GM12878 (cell line): ENCODE measurements around the gene ZNF124. TPM values are rescaled to one million over a fixed set of nuclear protein-coding genes. Genes with fewer than 3 reads are reported as not detected.

Experiments
- ATAC-seq: fragments of 200-7000 bp; cut with Tn5 transposase; 3 replicates; pipeline ENCODE4 v1.9.1; 2020; ENCODE audit warnings: mild to moderate bottlenecking, moderate library complexity
- BruUV-seq: library from RNA; stranded (reverse); fragments of 400-500 nt; replicated peaks from 2 replicates; lab custom pipeline; 2021; lab: Mats Ljungman, UMichigan
- CTCF ChIA-PET: fragments of 300-600 bp; sonication (Branson Sonifier 250); formaldehyde crosslinking; extraction: SDS; loops from one replicate; lab custom pipeline; 2021; ENCODE audit warnings: inconsistent platforms; lab: Yijun Ruan, JAX
- POLR2A ChIA-PET: fragments of 350-600 bp; formaldehyde crosslinking; extraction: SDS; loops from one replicate; lab custom pipeline; 2021; ENCODE audit warnings: inconsistent platforms; lab: Charles Lee
- RAD21 ChIA-PET: fragments of 300-600 bp; sonication (Branson Sonifier 250); formaldehyde crosslinking; loops from one replicate; lab custom pipeline; 2023; ENCODE audit warnings: antibody characterized with exemption; ENCODE audit not compliant: unreplicated experiment; lab: Charles Lee
- SMC1A ChIA-PET: fragments of 300-600 bp; sonication (Branson Sonifier 250); formaldehyde crosslinking; loops from one replicate; lab custom pipeline; 2023; ENCODE audit not compliant: unreplicated experiment, uncharacterized antibody; lab: Charles Lee
- DNase-seq: peaks from one replicate; pipeline ENCODE4 v3.0.0-alpha.2; 2011; ENCODE audit warnings: low read depth, low spot score
- FAIRE-seq: peaks from 3 replicates; lab custom pipeline; 2011; peaks lifted over from hg19 to GRCh38; lab: Jason Lieb, UNC
- H2AFZ ChIP-seq: 2 replicates; pipeline ENCODE4 v1.6.0; 2011; ENCODE audit warnings: low read depth, low read length, control low read depth; ENCODE audit not compliant: control insufficient read depth
- H3K27ac ChIP-seq: 2 replicates; pipeline ENCODE4 v1.5.1; 2011; ENCODE audit warnings: control low read depth; ENCODE audit not compliant: control insufficient read depth, insufficient read depth
- H3K27me3 ChIP-seq, 2 experiments: replicated peaks in 1 of 2; 2 replicates each; pipeline versions ENCODE4 v1.6.0 to v1.6.1; 2011; ENCODE audit warnings: low read length in 1 of 2; ENCODE audit not compliant: control insufficient read depth in 2 of 2, insufficient read depth in 2 of 2
- H3K36me3 ChIP-seq, 2 experiments: 2 replicates each; pipeline ENCODE4 v1.5.1; 2011; ENCODE audit warnings: low read length in 1 of 2; ENCODE audit not compliant: control insufficient read depth in 2 of 2, insufficient read depth in 2 of 2
- H3K4me1 ChIP-seq: 2 replicates; pipeline ENCODE4 v1.6.1; 2011; ENCODE audit warnings: mild to moderate bottlenecking, low read length, moderate library complexity, mixed read lengths; ENCODE audit not compliant: control insufficient read depth, insufficient read depth
- H3K4me2 ChIP-seq: 2 replicates; pipeline ENCODE4 v1.6.0; 2011; ENCODE audit warnings: control low read depth; ENCODE audit not compliant: control insufficient read depth, insufficient read depth
- H3K4me3 ChIP-seq: fragments of 200-600 bp; sonication (generic); 2 replicates; pipeline ENCODE4 v1.5.1; 2016
- H3K79me2 ChIP-seq: 2 replicates; pipeline ENCODE4 v1.6.0; 2011; ENCODE audit warnings: low read length; ENCODE audit not compliant: control insufficient read depth, insufficient read depth
- H3K9ac ChIP-seq: 2 replicates; pipeline ENCODE4 v1.8.0; 2011; ENCODE audit warnings: low read length, control low read depth, mixed read lengths; ENCODE audit not compliant: control insufficient read depth, insufficient read depth
- H3K9me3 ChIP-seq: replicated peaks from 3 replicates; pipeline ENCODE4 v1.5.1; 2011; ENCODE audit warnings: mild to moderate bottlenecking, low read length; ENCODE audit not compliant: control insufficient read depth, insufficient read depth
- H4K20me1 ChIP-seq: 2 replicates; pipeline ENCODE4 v1.6.0; 2011; ENCODE audit not compliant: control insufficient read depth, insufficient read depth
- ATF3 ChIP-seq: IDR thresholded peaks from 2 replicates; pipeline ENCODE4 v1.6.1; 2011; ENCODE audit warnings: low read depth, mild to moderate bottlenecking, low read length, moderate library complexity, borderline replicate concordance; ENCODE audit errors: extremely low read depth
- BCL11A ChIP-seq: IDR thresholded peaks from 2 replicates; pipeline ENCODE4 v1.6.1; 2011; ENCODE audit warnings: low read depth, low read length
- CREB1 ChIP-seq: IDR thresholded peaks from 2 replicates; pipeline ENCODE4 v1.6.1; 2012; ENCODE audit warnings: low read depth, mild to moderate bottlenecking, inconsistent platforms
- DPF2 ChIP-seq: fragments of 450-650 bp; IDR thresholded peaks from 2 replicates; pipeline ENCODE4 v1.6.1; 2017; ENCODE audit warnings: mild to moderate bottlenecking
- FOXM1 ChIP-seq: IDR thresholded peaks from 2 replicates; pipeline ENCODE4 v1.6.1; 2012; ENCODE audit warnings: low read depth, mild to moderate bottlenecking, inconsistent platforms, low read length, moderate library complexity
- GATAD2B ChIP-seq: fragments of 450-650 bp; conservative IDR thresholded peaks from 2 replicates; pipeline ENCODE4 v1.6.1; 2017; ENCODE audit warnings: low read depth, mild to moderate bottlenecking, moderate library complexity
- HCFC1 ChIP-seq: fragments of 150-350 bp; IDR thresholded peaks from 2 replicates; pipeline ENCODE4 v1.6.1; 2014; ENCODE audit warnings: low read length
- NFYB ChIP-seq: IDR thresholded peaks from 2 replicates; pipeline ENCODE4 v1.6.1; 2011; ENCODE audit warnings: low read depth, mild to moderate bottlenecking, low read length, improper control_type of control experiment, moderate library complexity; ENCODE audit not compliant: insufficient read depth
- NRF1 ChIP-seq: conservative IDR thresholded peaks from 2 replicates; pipeline ENCODE4 v1.6.1; 2011; ENCODE audit warnings: mild to moderate bottlenecking, low read depth, low read length, improper control_type of control experiment
- PML ChIP-seq: IDR thresholded peaks from 2 replicates; pipeline ENCODE4 v1.6.1; 2012; ENCODE audit warnings: low read length, inconsistent platforms
- POLR2A ChIP-seq: IDR thresholded peaks from 2 replicates; pipeline ENCODE4 v1.6.1; 2011; ENCODE audit warnings: low read depth, mild to moderate bottlenecking, low read length
- POLR2AphosphoS5 ChIP-seq: IDR thresholded peaks from 2 replicates; pipeline ENCODE4 v1.6.1; 2011; ENCODE audit warnings: mild to moderate bottlenecking, low read length, inconsistent platforms
- RB1 ChIP-seq: fragments of 450-650 bp; formaldehyde crosslinking; IDR thresholded peaks from 2 replicates; pipeline ENCODE4 v1.6.1; 2017; ENCODE audit warnings: mild to moderate bottlenecking, borderline replicate concordance
- SKIL ChIP-seq: fragments of 450-650 bp; IDR thresholded peaks from 2 replicates; pipeline ENCODE4 v1.6.1; 2017; ENCODE audit warnings: mild to moderate bottlenecking, low read depth, inconsistent platforms; ENCODE audit not compliant: poor library complexity, severe bottlenecking
- SP1 ChIP-seq: IDR thresholded peaks from one replicate; pipeline ENCODE4 v1.6.1; 2011; ENCODE audit warnings: low read depth, low read length
- SPI1 ChIP-seq: IDR thresholded peaks from 2 replicates; pipeline ENCODE4 v1.6.1; 2011; ENCODE audit warnings: low read depth, mild to moderate bottlenecking, low read length, moderate library complexity, borderline replicate concordance; ENCODE audit not compliant: insufficient read depth
- TARDBP ChIP-seq: IDR thresholded peaks from 2 replicates; pipeline ENCODE4 v1.6.1; 2016; ENCODE audit warnings: borderline replicate concordance
- TCF7 ChIP-seq: IDR thresholded peaks from 2 replicates; pipeline ENCODE4 v1.6.1; 2014; ENCODE audit warnings: antibody characterized with exemption, borderline replicate concordance
- ZNF274 ChIP-seq: IDR thresholded peaks from one replicate; pipeline ENCODE4 v1.8.0; 2011; ENCODE audit not compliant: insufficient read length, insufficient read depth
- ZNF622 ChIP-seq: fragments of 450-650 bp; IDR thresholded peaks from 2 replicates; pipeline ENCODE4 v1.6.1; 2017; ENCODE audit warnings: mild to moderate bottlenecking, inconsistent platforms
- WGBS: methylation state at CpG from one replicate; pipeline ENCODE4 v1.1.6; 2016; ENCODE audit warnings: low lambda C conversion rate; ENCODE audit not compliant: insufficient replicate concordance, insufficient coverage; ENCODE audit errors: missing lambda C conversion rate; 5-methylcytosine and 5-hydroxymethylcytosine counted together
- in situ Hi-C: fragments of 300-500 bp; cut with MboI; formaldehyde crosslinking; loops from 9 replicates; pipeline ENCODE4 v1.14.3; 2018; ENCODE audit warnings: mixed read lengths
- intact Hi-C: fragments of 100-400 bp; cut with micrococcal nuclease; formaldehyde crosslinking; loops from one replicate; pipeline ENCODE4 v1.14.2; 2022; ENCODE audit not compliant: unreplicated experiment
- polyA plus RNA-seq, 11 experiments: library from polyadenylated mRNA; depleted of rRNA in 4 of 11; unstranded in 6 of 11; stranded (reverse) in 5 of 11; fragments of >200 nt; fragmentation: Nextera tagmentation in 4 of 11; fragmentation: Illumina TruSeq in 1 of 11; extraction: Ambion mirVana in 4 of 11; extraction: Trizol in 1 of 11; gene quantifications; 1 replicate in 1 of 11; 2 replicates in 10 of 11; pipeline versions ENCODE4 v1.2.1 to v1.2.3, GENCODE V29; 2011 to 2016; ENCODE audit warnings: inconsistent platforms in 2 of 11, missing spikeins in 2 of 11, low read depth in 1 of 11
- total RNA-seq, 4 experiments: library from RNA; depleted of rRNA in 3 of 4; stranded (reverse); fragments of >200 nt in 3 of 4; fragmentation: Illumina TruSeq in 1 of 4; extraction: Trizol in 1 of 4; gene quantifications; 2 replicates each; pipeline versions ENCODE4 v1.2.1 to v1.2.3, GENCODE V29; 2013 to 2021

Gene ZNF124
- total and polyA plus RNA-seq, 10 of the 15 experiments (the other 5 are each of a cell fraction or from before 2014, with no cell fraction given) = 6.8 to 37.5 (median 12.5) TPM

DNA sequence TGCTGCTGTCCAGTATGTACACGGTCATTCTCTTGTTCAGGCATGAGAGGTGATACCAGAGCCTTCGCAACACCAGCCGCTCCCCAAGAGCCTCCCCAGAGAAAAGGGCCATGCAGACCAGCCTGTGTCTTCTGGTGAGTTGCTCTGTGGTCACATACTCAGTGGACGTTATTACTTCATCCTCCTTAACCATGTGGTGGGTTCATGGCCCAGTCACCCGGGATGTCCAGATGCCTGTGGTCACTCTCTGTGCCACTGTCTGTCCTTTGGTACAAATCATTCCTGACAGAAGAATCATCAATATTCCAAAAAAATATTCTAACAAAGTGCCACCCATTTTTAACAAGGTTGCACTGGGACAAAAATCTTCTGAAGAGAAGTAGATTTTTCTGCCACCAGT is 8.8 kb upstream of the ZNF124 start:
- H3K27me3 ChIP-seq = no peaks in the 10 kb centered on the region
- in situ Hi-C loops (no loop called here), intact Hi-C loops (no loop called here)
- TF ChIP-seq DPF2 = no peak
- TF ChIP-seq RB1 = no peak
- no peak for TF ChIP-seq ZNF274
- TF ChIP-seq ATF3 = no peak
- no peak for TF ChIP-seq TARDBP
- no peak for TF ChIP-seq CREB1
- ATAC-seq = no peak
- H2AFZ ChIP-seq = no peak overlapping the region
- ChIA-PET POLR2A (no interaction called here), CTCF (no interaction called here), RAD21 (no interaction called here), SMC1A (no interaction called here)
- no peak for FAIRE-seq
- H3K9me3 ChIP-seq = peaks cover 7% of the 10 kb centered on the region; the same call in 1 of the 3 replicates
- no peaks in the 10 kb centered on the region for H3K36me3 ChIP-seq
- no peaks in the 10 kb centered on the region for H4K20me1 ChIP-seq
- no peak for DNase-seq
- H3K4me3 ChIP-seq = no peak overlapping the region
- WGBS = 78% methylated on average over 5 of the region's 5 CpGs
- BruUV-seq = no TSS peak
- H3K4me1 ChIP-seq = no peaks in the 10 kb centered on the region
- H3K79me2 ChIP-seq = no peaks in the 10 kb centered on the region
- H3K4me2 ChIP-seq = no peak overlapping the region
- H3K27ac ChIP-seq = no peak overlapping the region
- H3K9ac ChIP-seq = no peak overlapping the region

DNA sequence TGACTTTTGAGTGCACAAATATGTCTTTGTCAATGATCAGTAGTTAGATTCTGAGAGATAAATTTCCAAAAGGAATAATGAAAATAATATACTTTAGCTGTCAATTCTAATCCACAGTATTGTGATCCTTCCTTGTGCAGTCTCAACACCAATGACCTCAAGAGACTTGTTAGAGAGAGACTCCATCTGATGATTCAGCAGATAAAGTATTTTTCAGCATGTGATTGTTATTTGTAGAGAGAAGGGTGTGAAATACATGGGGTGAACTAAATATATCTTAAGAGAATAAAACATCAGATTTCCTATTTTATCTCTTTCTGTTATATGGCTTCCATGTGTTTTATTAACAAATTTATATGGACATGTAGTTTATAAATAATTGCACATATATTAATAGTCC is 5.9 kb upstream of the ZNF124 start:
- in situ Hi-C loops = no loop called here
- CTCF ChIA-PET = interaction anchor here (0.7 kb wide), 1 partner anchor 272 kb away, joined by 3 read pairs; no protein-coding TSS in a partner anchor
- no peaks in the 10 kb centered on the region for H3K36me3 ChIP-seq

More for the DNA sequence above, 5.9 kb upstream of the ZNF124 start:
- DNase-seq (no peak), FAIRE-seq (no peak), ATAC-seq (no peak)
- H3K9ac ChIP-seq = no peak overlapping the region
- BruUV-seq = no TSS peak
- H3K9me3 ChIP-seq = peaks cover under 1% of the 10 kb centered on the region; the same call in 1 of the 3 replicates
- H4K20me1 ChIP-seq = no peaks in the 10 kb centered on the region
- TF ChIP-seq GATAD2B (no peak), TCF7 (no peak), BCL11A (no peak), NRF1 (no peak), SKIL (no peak), FOXM1 (no peak), TARDBP (no peak), HCFC1 (no peak), PML (no peak), NFYB (no peak), POLR2A (no peak), ZNF622 (no peak), POLR2AphosphoS5 (no peak), SP1 (no peak), SPI1 (no peak)
- H3K4me3 ChIP-seq = no peak overlapping the region
- no peaks in the 10 kb centered on the region for H3K79me2 ChIP-seq
- SMC1A ChIA-PET = no interaction called here
- no peak overlapping the region for H3K27ac ChIP-seq
- H3K4me1 ChIP-seq = no peaks in the 10 kb centered on the region
- H3K27me3 ChIP-seq = no peaks in the 10 kb centered on the region
- H2AFZ ChIP-seq = no peak overlapping the region
- no peak overlapping the region for H3K4me2 ChIP-seq
- intact Hi-C loops = no loop called here
- POLR2A ChIA-PET = no interaction called here
- RAD21 ChIA-PET = no interaction called here
